GM12874 (cell line): ENCODE data around the gene UBE2F.

Experiments used
- CTCF ChIP-seq: IDR thresholded peaks from 2 replicates; pipeline ENCODE4 v1.5.1; 2011; ENCODE audit warnings: low read depth, mild to moderate bottlenecking, control low read depth, low read length, moderate library complexity; ENCODE audit not compliant: insufficient read depth

Gene UBE2F

GRCh38 chr2:238085899-238086298 lies 119.1 kb downstream of the UBE2F start:
- TF ChIP-seq CTCF = no peak

- no peak for TF ChIP-seq CTCF
Observed at GRCh38 chr2:238087211-238087610, 120.4 kb downstream of the UBE2F start.

- TF ChIP-seq CTCF = no peak
Observed at GRCh38 chr2:238090887-238091286, 124.1 kb downstream of the UBE2F start.

- TF ChIP-seq CTCF = no peak
Observed at GRCh38 chr2:238091436-238092060, 124.7 kb downstream of the UBE2F start.
